H1 (cell line): ENCODE results near the gene RAD23A. TPM values are rescaled to one million over a fixed set of nuclear protein-coding genes. Genes with fewer than 3 reads are reported as not detected.

Source experiments
- CBX5 ChIP-seq: fragments of 300-800, 300-1000 bp; sonication (generic); IDR thresholded peaks from 2 replicates; pipeline ENCODE4 v1.7.1; 2016; ENCODE audit warnings: antibody characterized with exemption, low read length, low read depth
- CEBPB ChIP-seq: IDR thresholded peaks from 2 replicates; pipeline ENCODE4 v1.6.1; 2012; ENCODE audit warnings: low read depth, low read length
- SIN3A ChIP-seq, 2 experiments: IDR thresholded peaks in 1 of 2; conservative IDR thresholded peaks in 1 of 2; 2 replicates each; pipeline ENCODE4 v1.6.1; 2011 to 2012; ENCODE audit warnings: low read length in 2 of 2, improper control_type of control experiment in 1 of 2, low read depth in 1 of 2, mild to moderate bottlenecking in 1 of 2
- SP1 ChIP-seq: IDR thresholded peaks from 2 replicates; pipeline ENCODE4 v1.6.1; 2011; ENCODE audit warnings: low read depth, low read length
- SUZ12 ChIP-seq: fragments of 200-600 bp; sonication (generic); IDR thresholded peaks from 2 replicates; pipeline ENCODE4 v1.6.1; 2012; ENCODE audit warnings: mild to moderate bottlenecking, inconsistent platforms, low read length, moderate library complexity, mixed read lengths
- polyA plus RNA-seq, 7 experiments: library from polyadenylated mRNA; depleted of rRNA in 3 of 7; stranded (reverse) in 5 of 7; unstranded in 2 of 7; fragments of >200 nt in 5 of 7; fragments of 200-250 nt in 2 of 7; gene quantifications; 1 replicate in 5 of 7; 2 replicates in 1 of 7; 4 replicates in 1 of 7; pipeline versions ENCODE4 v1.2.1 to v1.2.3, GENCODE V29; 2011 to 2013; ENCODE audit warnings: missing spikeins in 2 of 7, mixed read lengths in 2 of 7
- total RNA-seq: library from RNA; stranded (reverse); fragmentation: NEBNext Ultra II Directional; extraction: Animal tissue kit (Norgen Biotek cat#: 25700); gene quantifications from 2 replicates; pipeline ENCODE4 v1.2.1, GENCODE V29; 2021
- TF ChIP-seq, protein P1 (sequence below): IDR thresholded peaks from 2 replicates; pipeline ENCODE4 v1.6.1; 2011; ENCODE audit warnings: low read depth, mild to moderate bottlenecking, low read length; ENCODE audit not compliant: insufficient read depth

RAD23A gene
- total and polyA plus RNA-seq, 2 of the 8 experiments (the other 6 are each of a cell fraction or from before 2014, with no cell fraction given) = 40.0 to 76.1 TPM

DNA sequence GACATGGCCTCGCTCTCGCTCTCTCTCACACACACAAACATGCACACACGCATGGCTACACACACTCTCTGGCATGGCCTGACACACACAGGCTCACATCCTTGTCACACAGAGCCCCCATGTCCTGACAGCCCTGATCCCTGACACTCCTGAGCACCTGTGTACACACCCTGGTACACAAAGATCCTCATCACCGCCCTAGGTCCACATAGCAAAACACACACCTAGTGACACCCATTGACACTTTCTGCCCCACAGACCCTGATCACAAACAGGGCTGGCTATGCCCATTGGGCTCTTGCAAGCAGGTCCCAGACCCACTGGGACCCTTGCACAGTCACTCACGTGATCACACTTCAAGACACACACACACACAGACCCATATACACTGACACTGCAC lies 45.6 kb downstream of the RAD23A start (continued):
- TF ChIP-seq, protein P1, sequence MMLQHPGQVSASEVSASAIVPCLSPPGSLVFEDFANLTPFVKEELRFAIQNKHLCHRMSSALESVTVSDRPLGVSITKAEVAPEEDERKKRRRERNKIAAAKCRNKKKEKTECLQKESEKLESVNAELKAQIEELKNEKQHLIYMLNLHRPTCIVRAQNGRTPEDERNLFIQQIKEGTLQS = no peak
- TF ChIP-seq SUZ12 (no peak), CEBPB (no peak), SP1 (no peak), SIN3A (conservative IDR thresholded peaks at IDR 0.05 in 1 of 2, IDR thresholded peaks at IDR 0.05 in 1 of 2; ENCODE audit: low read depth in 1 of 2, low read length in 2 of 2) (no peak), CBX5 (no peak)
